NAMALWA (cell line): ENCODE results near the gene DCDC2B.
"Not testable (repeated sequence)": the region's sequence is repeated elsewhere in the genome, so short reads cannot be mapped to it uniquely, and the experiment has no call there.

Experiments
- DNase-seq: peaks from one replicate; pipeline ENCODE4 v3.0.0-alpha.2; 2015; ENCODE audit warnings: low spot score

Gene DCDC2B

DNA sequence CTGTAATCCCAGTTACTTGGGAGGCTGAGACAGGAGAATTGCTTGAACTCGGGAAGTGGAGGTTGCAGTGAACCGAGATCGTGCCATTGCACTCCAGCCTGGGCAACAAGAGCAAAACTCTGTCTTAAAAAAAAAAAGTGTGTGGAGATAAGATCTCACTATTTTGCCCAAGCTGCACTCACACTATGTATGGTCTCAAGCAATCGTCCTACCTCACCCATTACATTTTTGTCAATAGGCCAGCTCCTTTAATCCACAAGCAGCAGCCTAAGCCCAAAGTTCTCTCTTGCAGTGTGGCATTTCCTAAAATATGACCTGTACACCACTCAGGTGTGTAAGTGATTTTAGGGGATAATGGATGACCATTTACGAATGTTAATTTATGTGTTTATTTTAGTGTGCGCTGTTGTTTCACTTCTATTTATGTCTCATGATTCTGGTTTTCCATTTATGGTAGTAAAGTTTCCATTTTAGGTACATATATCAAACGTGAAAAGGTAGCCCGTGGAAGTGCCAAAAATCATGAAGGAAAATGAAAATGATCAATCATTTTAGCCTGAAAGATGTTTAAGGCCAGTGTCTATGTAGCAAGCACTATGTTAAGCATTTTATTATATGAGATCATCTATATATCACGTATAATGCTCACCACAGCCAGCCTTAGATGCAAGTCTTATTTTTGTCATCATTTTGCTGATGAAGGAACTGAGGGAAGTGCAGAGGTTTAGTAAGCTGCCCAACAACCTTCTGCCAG is 47.8 kb downstream of the DCDC2B start:
- no peak for DNase-seq

DNA sequence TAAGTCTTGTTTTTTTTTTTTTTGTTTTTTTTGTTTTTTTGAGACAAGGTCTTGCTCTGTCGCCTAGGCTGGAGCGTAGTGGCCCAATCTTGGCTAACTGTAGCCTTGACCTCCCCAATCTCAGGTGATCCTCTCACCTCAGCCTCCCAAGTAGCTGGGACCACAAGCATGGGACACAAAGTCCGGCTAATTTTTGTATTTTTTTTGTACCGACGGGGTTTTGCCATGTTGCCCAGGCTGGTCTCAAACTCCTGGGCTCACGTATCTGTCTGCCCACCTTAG is 48.3 kb downstream of the DCDC2B start:
- DNase-seq, result no peak

DNA sequence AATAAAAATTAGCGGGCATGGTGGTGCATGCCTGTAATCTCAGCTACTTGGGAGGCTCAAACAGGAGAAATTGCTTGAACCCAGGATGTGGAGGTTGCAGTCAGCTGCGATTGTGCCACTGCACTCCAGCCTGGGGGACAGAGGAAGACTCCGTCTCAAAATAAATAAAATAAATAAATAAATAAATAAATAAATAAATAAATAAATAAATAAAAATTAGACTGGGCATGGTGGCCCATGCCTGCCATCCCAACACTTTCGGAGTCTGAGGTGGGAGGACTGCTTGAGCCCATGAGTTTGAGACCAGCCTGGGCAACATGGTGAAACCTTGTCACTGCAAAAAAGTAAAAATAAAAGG is 54.3 kb downstream of the DCDC2B start:
- DNase-seq, result not testable (repeated sequence)

DNA sequence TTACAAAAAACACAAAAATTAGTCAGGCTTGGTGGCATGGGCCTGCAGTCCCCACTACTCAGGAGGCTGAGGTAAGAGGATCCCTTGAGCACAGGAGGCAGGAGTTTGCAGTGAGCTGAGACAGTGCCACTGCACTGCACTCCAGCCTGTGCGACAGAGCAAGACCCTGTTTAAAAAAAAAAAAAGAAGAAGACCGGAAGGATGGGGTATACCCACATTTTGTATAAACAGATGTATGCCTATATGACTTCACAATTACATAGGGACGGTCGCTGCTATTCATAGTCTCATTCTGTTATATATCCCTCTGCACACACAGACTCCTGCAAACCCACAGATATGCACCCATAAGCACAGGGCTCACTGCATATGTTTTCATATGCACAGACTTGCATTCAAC is 54.9 kb downstream of the DCDC2B start:
- peak; percentile 86 for DNase-seq
